ENCODE data around the gene ATP5IF1.
A peak's percentile ranks its signal among the peaks of the same experiment; 100 is the strongest.

The ATP5IF1 gene

DNA sequence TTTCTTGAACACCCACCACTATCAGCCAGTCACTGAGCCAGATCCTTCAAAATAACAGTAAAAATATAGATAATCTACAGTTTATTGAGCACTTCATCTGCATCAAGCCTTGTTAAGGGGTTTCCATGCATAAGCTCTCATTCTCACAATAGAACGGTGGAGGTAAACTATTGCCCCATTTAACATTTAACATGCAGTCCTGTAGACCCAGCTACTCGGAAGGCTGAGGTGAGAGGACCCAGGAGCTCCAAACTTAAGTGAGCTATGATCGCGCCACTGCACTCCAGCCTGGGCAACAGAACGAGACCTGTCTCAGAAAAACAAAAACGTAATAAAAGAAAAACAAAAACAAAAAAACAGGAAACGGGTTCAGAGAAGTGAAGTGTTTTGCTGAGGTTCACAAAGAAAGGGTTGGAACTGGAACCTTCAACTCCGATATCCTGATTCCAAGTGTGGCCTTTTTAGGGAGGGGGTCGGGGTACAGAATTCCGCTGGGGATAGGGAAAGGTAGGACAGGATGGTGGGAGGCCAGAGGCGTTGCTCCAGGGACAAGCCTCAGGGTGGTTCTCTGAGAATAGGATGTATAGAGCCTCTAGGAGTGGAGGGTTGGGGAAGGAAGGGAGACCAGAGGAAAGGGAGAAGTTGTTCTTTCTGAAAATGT, 11.8 kb downstream of the ATP5IF1 start:
- peak overlapping the region; percentile 4 for H3K4me3 ChIP-seq (ENCODE audit: low read depth, low read length)
- TF ChIP-seq, protein P1, sequence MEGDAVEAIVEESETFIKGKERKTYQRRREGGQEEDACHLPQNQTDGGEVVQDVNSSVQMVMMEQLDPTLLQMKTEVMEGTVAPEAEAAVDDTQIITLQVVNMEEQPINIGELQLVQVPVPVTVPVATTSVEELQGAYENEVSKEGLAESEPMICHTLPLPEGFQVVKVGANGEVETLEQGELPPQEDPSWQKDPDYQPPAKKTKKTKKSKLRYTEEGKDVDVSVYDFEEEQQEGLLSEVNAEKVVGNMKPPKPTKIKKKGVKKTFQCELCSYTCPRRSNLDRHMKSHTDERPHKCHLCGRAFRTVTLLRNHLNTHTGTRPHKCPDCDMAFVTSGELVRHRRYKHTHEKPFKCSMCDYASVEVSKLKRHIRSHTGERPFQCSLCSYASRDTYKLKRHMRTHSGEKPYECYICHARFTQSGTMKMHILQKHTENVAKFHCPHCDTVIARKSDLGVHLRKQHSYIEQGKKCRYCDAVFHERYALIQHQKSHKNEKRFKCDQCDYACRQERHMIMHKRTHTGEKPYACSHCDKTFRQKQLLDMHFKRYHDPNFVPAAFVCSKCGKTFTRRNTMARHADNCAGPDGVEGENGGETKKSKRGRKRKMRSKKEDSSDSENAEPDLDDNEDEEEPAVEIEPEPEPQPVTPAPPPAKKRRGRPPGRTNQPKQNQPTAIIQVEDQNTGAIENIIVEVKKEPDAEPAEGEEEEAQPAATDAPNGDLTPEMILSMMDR (IDR thresholded peaks at IDR 0.05; ENCODE audit: low read depth, low read length), result no peak

DNA sequence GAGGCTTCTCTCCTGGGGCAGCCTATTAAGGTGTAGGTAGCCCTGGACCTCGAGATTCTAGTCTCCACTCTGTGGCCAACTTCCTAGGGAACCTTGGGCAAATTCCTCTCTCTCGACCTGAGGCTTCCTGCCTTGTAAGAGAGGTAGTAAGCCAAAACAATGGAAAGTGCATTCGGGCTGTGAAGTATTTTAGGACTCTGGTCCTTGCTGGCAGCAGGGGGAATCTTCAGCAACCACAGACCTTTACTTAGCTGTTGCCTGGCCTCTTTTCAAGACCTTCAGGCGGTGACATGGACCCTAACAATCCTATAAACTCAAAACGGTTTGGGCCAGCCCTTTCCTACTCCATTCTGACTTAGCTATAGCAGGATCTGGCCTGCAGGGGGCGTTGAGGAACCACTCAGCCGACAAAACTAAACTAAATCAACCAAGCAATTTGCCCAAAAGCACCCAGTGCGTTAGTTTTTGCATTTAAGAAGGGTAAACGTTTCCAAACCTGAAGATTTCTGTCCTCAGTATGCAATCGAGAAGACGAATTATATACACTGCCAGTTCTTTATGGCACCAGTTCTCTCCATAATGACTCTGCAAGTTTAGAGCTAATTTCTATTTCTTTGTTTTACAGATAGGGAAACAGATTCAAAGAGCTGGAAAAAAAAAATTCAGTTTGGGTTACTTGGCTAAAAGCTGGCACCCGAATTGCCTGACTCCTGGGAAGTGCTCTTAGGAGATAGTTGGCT, 12.5 kb downstream of the ATP5IF1 start:
- 0 out of 2 replicates have a peak overlapping the region, but pooled peaks have one; percentile 0 for H3K4me3 ChIP-seq (ENCODE audit: low read depth, low read length)
- TF ChIP-seq, protein P1 (IDR thresholded peaks at IDR 0.05; ENCODE audit: low read depth, low read length), result peak; percentile 91

DNA sequence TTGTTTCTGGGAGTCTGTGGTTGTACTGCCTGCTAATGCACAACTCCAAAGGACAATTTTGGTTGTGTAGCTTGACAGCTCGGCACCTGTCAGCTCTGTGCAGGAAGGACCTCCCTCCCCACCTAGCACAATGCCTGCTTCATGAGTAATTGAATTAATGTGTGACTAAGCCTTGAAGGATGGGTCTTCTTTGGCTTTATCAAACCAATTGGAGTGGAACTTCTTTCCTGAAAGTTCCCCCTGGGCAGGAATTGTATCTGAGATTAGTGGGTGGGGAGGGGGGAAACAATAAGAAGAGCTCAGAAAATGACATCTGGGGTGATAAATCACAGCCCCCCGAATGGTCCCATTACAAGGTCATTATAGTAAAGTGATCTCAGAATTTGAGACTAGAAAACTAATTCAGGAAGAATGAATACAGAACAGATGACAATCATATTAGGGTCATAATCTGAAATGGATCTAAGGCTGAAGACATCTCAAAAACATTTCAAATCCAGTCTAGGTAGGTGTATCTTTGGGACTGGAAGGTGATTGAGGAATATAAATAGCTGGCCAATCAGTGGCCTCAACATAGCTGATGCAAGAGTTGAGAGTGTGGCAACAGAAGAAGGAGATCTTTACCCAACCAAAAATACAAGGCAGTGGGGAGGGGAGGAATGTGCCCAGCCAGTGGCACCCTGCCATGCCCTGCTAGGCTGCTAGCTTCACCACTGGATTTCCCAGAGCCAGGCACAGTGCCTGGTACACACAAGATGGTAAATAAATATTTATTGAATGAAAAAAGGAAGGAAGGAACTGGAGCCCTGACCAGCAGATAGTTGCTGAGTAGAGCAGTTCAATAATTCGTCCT, 13.3 kb downstream of the ATP5IF1 start:
- H3K4me3 ChIP-seq (ENCODE audit: low read depth, low read length), result no peak overlapping the region
- TF ChIP-seq, protein P1 (IDR thresholded peaks at IDR 0.05; ENCODE audit: low read depth, low read length), result no peak

DNA sequence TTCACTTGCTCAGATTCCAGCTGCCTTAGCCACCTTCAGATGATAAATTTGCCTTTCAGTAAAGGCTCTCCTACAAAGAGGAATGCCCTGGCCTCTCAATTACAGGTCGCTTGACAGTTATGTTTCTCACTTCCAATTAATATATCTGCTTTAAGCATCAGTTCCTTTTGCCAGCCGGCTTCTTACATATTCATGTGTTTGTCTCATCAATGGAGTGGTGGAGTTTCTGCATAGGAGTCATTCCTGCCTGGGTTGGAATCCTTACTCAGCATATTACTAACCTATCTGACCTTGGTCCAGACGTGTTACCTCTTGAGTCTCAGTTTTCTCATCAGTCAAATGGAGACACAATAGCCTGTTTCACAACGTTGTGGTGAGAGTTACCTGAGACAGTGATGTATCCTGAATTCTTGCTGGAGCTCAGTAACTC, 14.0 kb downstream of the ATP5IF1 start:
- H3K4me3 ChIP-seq (ENCODE audit: low read depth, low read length), result no peak overlapping the region
- TF ChIP-seq, protein P1 (IDR thresholded peaks at IDR 0.05; ENCODE audit: low read depth, low read length), result no peak

DNA sequence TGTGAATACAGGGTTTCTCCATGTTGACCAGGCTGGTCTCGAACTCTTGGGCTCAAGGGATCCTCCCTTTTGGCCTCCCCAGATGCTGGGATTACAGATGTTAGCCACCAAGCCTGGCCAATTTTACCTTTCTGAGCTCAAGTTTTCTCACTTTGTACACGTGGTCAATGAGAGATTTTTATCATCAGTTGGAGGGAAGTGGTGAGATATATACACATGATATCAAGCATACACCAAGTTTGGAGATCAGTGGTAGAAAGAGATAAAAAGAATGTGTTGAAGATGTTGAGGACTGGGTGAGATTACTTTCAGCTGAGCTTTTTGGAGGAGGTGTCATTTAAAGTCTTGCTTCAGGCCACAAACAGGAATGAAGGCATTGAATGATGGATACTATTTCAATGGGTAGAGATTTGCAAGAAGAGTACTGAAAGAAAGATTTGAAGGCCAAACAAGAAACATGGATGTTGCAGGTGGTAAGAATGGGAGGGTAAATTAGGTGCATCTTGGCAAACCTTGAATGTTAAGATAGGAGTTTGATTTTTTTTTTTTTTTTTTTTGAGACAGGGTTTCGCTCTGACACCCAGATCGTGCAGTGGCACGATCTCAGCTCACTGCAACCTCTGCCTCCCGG, 20.4 kb downstream of the ATP5IF1 start:
- no peak overlapping the region for H3K4me3 ChIP-seq (ENCODE audit: low read depth, low read length)
- TF ChIP-seq, protein P1 (IDR thresholded peaks at IDR 0.05; ENCODE audit: low read depth, low read length), result no peak

DNA sequence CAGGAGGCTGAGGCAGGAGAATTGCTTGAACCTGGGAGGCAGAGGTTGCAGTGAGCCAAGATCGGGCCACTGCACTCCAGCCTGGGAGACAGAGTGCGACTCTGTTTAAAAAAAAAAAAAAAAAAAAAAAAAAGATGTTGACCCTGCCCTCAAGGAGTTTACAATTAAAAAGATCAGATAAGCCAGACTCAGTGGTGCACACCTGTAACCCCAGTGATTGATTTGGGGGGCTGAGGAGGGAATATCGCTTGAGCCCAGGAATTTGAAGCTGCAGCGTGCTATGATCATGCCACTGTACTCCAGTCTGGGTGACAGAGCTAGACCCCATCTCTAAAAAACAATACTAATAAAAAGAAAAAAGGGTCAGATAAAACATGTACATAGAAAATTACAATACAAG, 21.8 kb downstream of the ATP5IF1 start:
- H3K4me3 ChIP-seq (ENCODE audit: low read depth, low read length), result no peak overlapping the region
- TF ChIP-seq, protein P1 (IDR thresholded peaks at IDR 0.05; ENCODE audit: low read depth, low read length), result no peak

Measured in WI38 (cell line).